CD4-positive, alpha-beta memory T cell (primary cell): Measurements from ENCODE around the gene WDR27. TPM values are rescaled to one million over a fixed set of nuclear protein-coding genes. Genes with fewer than 3 reads are reported as not detected.

Experiments used
- CTCF ChIA-PET: fragments of 350-600 bp; sonication (Branson Sonifier 250); formaldehyde crosslinking; loops from one replicate; lab custom pipeline; 2021; ENCODE audit warnings: inconsistent platforms; ENCODE audit not compliant: partially characterized antibody; lab: Charles Lee
- POLR2A ChIA-PET: fragments of 350-600 bp; sonication (Branson Sonifier 250); formaldehyde crosslinking; loops from one replicate; lab custom pipeline; 2021; ENCODE audit not compliant: partially characterized antibody; lab: Charles Lee
- DNase-seq, 5 donors: peaks; one replicate each; pipeline versions ENCODE4 v3.0.0 to v3.0.0-alpha.2; 2020 to 2022; ENCODE audit warnings: mixed read lengths in 1 of 5
- H3K27ac ChIP-seq: one replicate; pipeline ENCODE4 v1.7.0; 2013; ENCODE audit warnings: low read depth, low read length
- H3K27me3 ChIP-seq: 2 replicates; pipeline ENCODE4 v1.7.0; 2013; ENCODE audit warnings: mild to moderate bottlenecking, low read length, moderate library complexity; ENCODE audit not compliant: insufficient read depth
- H3K36me3 ChIP-seq: 2 replicates; pipeline ENCODE4 v1.7.0; 2013; ENCODE audit warnings: mild to moderate bottlenecking, low read length, moderate library complexity; ENCODE audit not compliant: insufficient read depth
- H3K4me1 ChIP-seq: 2 replicates; pipeline ENCODE4 v1.7.0; 2013; ENCODE audit warnings: mild to moderate bottlenecking, low read length, moderate library complexity; ENCODE audit not compliant: insufficient read depth
- H3K4me3 ChIP-seq, 2 donors: one replicate each; pipeline ENCODE4 v1.7.0; 2013; ENCODE audit warnings: low read length in 2 of 2, mild to moderate bottlenecking in 1 of 2
- H3K9me3 ChIP-seq, 2 donors: one replicate each; pipeline ENCODE4 v1.7.0; 2013; ENCODE audit warnings: low read length in 2 of 2, control low read depth in 1 of 2; ENCODE audit not compliant: control insufficient read depth in 1 of 2
- H3K27ac Mint-ChIP-seq, 7 donors: one replicate each; pipeline ENCODE4 v1.8.0; 2020 to 2021; ENCODE audit warnings: mixed read lengths in 7 of 7, mild to moderate bottlenecking in 6 of 7, inconsistent platforms in 3 of 7, moderate library complexity in 3 of 7
- H3K27me3 Mint-ChIP-seq, 2 donors: one replicate each; pipeline ENCODE4 v1.8.0; 2020 to 2021; ENCODE audit warnings: mixed read lengths in 2 of 2
- H3K36me3 Mint-ChIP-seq, 2 donors: one replicate each; pipeline ENCODE4 v1.8.0; 2020 to 2021; ENCODE audit warnings: mixed read lengths in 2 of 2, inconsistent platforms in 1 of 2, mild to moderate bottlenecking in 1 of 2
- H3K4me1 Mint-ChIP-seq, 4 donors: one replicate each; pipeline ENCODE4 v1.8.0; 2020 to 2021; ENCODE audit warnings: mixed read lengths in 4 of 4, mild to moderate bottlenecking in 1 of 4
- H3K4me3 Mint-ChIP-seq, 8 donors: one replicate each; pipeline ENCODE4 v1.8.0; 2020 to 2021; ENCODE audit warnings: mixed read lengths in 8 of 8, mild to moderate bottlenecking in 7 of 8, moderate library complexity in 6 of 8, inconsistent platforms in 3 of 8
- H3K9me3 Mint-ChIP-seq, 8 donors: one replicate each; pipeline ENCODE4 v1.8.0; 2020 to 2021; ENCODE audit warnings: mixed read lengths in 8 of 8, mild to moderate bottlenecking in 5 of 8, inconsistent platforms in 3 of 8, moderate library complexity in 1 of 8
- intact Hi-C: fragments of 100-400 bp; cut with micrococcal nuclease; formaldehyde crosslinking; loops from one replicate; pipeline ENCODE4 v1.15.1; 2023
- polyA plus RNA-seq, 2 donors: library from polyadenylated mRNA; unstranded; fragments of 300-500 nt; fragmentation: Illumina TruSeq; gene quantifications; one replicate each; pipeline ENCODE4 v1.2.3, GENCODE V29; 2021
- total RNA-seq, 2 experiments: library from RNA; stranded (reverse); gene quantifications; one replicate each; pipeline ENCODE4 v1.2.3, GENCODE V29; 2021

WDR27 gene
- total and polyA plus RNA-seq, 4 experiments from 2014 or later, result 5.9 to 82.8 (median 39.8) TPM

- Mint-ChIP-seq H3K36me3 (peaks cover 27 to 56% of the 10 kb centered on the region in 2 donors), H3K27ac (peak overlapping the region in 4 of 7 donors; percentile 3 to 60 (median 18)), H3K4me1 (peaks cover 15 to 32% (median 19%) of the 10 kb centered on the region in 4 donors), H3K4me3 (no peak overlapping the region), H3K27me3 (no peaks in the 10 kb centered on the region), H3K9me3 (no peaks in the 10 kb centered on the region)
- no peak for DNase-seq
- no peak overlapping the region for H3K4me3 ChIP-seq
- intact Hi-C loops, result no loop called here
- ChIA-PET POLR2A (interaction anchor here (4.3 kb wide), 1 partner anchor 13 kb away, joined by 55 read pairs; the partner anchor contains the start of gene PHF10), CTCF (interaction anchor here (0.6 to 1.6 kb wide), 3 partner anchors 13 to 822 kb away, joined by 3 to 4 read pairs (median 4); no protein-coding TSS in a partner anchor)
- peaks cover 12% of the 10 kb centered on the region for H3K4me1 ChIP-seq
- no peak overlapping the region for H3K27ac ChIP-seq
- peaks cover 33% of the 10 kb centered on the region for H3K36me3 ChIP-seq
- H3K27me3 ChIP-seq, result no peaks in the 10 kb centered on the region
- H3K9me3 ChIP-seq, result no peaks in the 10 kb centered on the region
Observed at GRCh38 chr6:169710009-169710408, 8.2 kb upstream of the WDR27 start.

DNA sequence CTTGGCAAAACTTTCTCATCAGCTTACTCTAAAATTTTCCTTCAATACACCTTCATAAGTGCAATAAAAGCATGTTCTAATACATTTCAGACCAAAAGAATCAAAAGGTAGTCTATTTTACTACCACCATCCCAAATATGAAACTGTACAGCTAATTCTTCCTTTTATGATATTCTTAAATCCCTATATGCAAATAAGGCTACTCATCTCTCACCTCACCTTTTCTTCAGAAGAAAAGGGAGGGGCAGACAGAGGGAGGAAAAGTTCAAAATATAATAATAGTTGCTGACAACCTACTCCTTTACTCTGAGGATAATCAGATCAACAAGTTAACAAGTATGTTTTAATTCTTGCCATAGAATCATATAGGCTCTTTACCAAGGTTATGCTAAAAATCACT, 7.5 kb upstream of the WDR27 start:
- H3K4me1 Mint-ChIP-seq, result peaks cover 19 to 37% (median 23%) of the 10 kb centered on the region in 4 donors
- ChIA-PET CTCF (interaction anchor here (0.7 to 3.0 kb wide), 3 partner anchors 8 to 11 kb away, joined by 3 to 9 read pairs (median 3); no protein-coding TSS in a partner anchor), POLR2A (interaction anchor here (0.7 to 4.3 kb wide), 4 partner anchors 8 to 843 kb away, joined by 3 to 55 read pairs (median 4); partner anchors contain the start of genes DYNLT2, ERMARD and PHF10)
- no peak for DNase-seq
- no peaks in the 10 kb centered on the region for H3K9me3 Mint-ChIP-seq
- Histone ChIP-seq H3K27ac (no peak overlapping the region), H3K27me3 (no peaks in the 10 kb centered on the region), H3K4me1 (peaks cover 20% of the 10 kb centered on the region), H3K36me3 (peaks cover 33% of the 10 kb centered on the region), H3K9me3 (no peaks in the 10 kb centered on the region), H3K4me3 (no peak overlapping the region)
- H3K27me3 Mint-ChIP-seq, result no peaks in the 10 kb centered on the region
- H3K27ac Mint-ChIP-seq, result peak overlapping the region in 1 of 7 donors; percentile 24
- no peak overlapping the region for H3K4me3 Mint-ChIP-seq
- intact Hi-C loops, result loop anchor here (10.0 kb wide), 1 partner anchor 596 kb away; the partner anchor contains the start of gene FAM120B
- peaks cover 20 to 53% of the 10 kb centered on the region in 2 donors for H3K36me3 Mint-ChIP-seq

GRCh38 chr6:169707772-169708171, 5.9 kb upstream of the WDR27 start:
- DNase-seq, result no peak
- Histone ChIP-seq H3K4me3 (no peak overlapping the region), H3K9me3 (no peaks in the 10 kb centered on the region), H3K27ac (no peak overlapping the region), H3K36me3 (peaks cover 30% of the 10 kb centered on the region), H3K27me3 (no peaks in the 10 kb centered on the region), H3K4me1 (peaks cover 35% of the 10 kb centered on the region)
- intact Hi-C loops, result loop anchor here (10.0 kb wide), 1 partner anchor 597 kb away; the partner anchor contains the start of gene FAM120B
- Mint-ChIP-seq H3K27ac (peak overlapping the region in 3 of 7 donors; percentile 12 to 96 (median 33)), H3K36me3 (peaks cover 14 to 54% of the 10 kb centered on the region in 2 donors), H3K27me3 (no peaks in the 10 kb centered on the region), H3K9me3 (no peaks in the 10 kb centered on the region), H3K4me1 (peaks cover 30 to 50% (median 36%) of the 10 kb centered on the region in 4 donors), H3K4me3 (no peak overlapping the region)
- CTCF ChIA-PET, result interaction anchor here (1.1 to 3.0 kb wide), 3 partner anchors 10 to 82 kb away, joined by 3 to 9 read pairs (median 4); no protein-coding TSS in a partner anchor
- POLR2A ChIA-PET, result interaction anchor here (4.3 kb wide), 1 partner anchor 15 kb away, joined by 55 read pairs; the partner anchor contains the start of gene PHF10

- ChIA-PET POLR2A (interaction anchor here (2.1 to 6.7 kb wide), 5 partner anchors 17 to 881 kb away, joined by 12 to 279 read pairs (median 34); partner anchors contain the start of genes DYNLT2, ERMARD, PDCD2 and PHF10), CTCF (interaction anchor here (3.1 kb wide), 1 partner anchor 20 kb away, joined by 15 read pairs; no protein-coding TSS in a partner anchor)
- no peaks in the 10 kb centered on the region for H3K9me3 Mint-ChIP-seq
- H3K27ac ChIP-seq, result peak overlapping the region; percentile 94
- peak overlapping the region; percentile 91 to 97 (median 96) for H3K27ac Mint-ChIP-seq
- intact Hi-C loops, result loop anchor here (1.0 to 10.0 kb wide), 6 partner anchors 20 to 881 kb away; partner anchors contain the start of genes DYNLT2, ERMARD, FAM120B and PDCD2
- peaks cover 50% of the 10 kb centered on the region for H3K4me1 ChIP-seq
- H3K36me3 ChIP-seq, result no peaks in the 10 kb centered on the region
- no peaks in the 10 kb centered on the region for H3K27me3 Mint-ChIP-seq
- H3K4me1 Mint-ChIP-seq, result peaks cover 32 to 85% (median 53%) of the 10 kb centered on the region in 4 donors
- peak overlapping the region; percentile 76 to 98 for H3K4me3 ChIP-seq
- H3K36me3 Mint-ChIP-seq, result peaks cover 0 to 31% of the 10 kb centered on the region in 2 donors
- H3K27me3 ChIP-seq, result no peaks in the 10 kb centered on the region
- H3K4me3 Mint-ChIP-seq, result peak overlapping the region; percentile 85 to 93 (median 90)
- DNase-seq, result no peak
- H3K9me3 ChIP-seq, result no peaks in the 10 kb centered on the region
Observed at GRCh38 chr6:169702840-169703246, 1.0 kb upstream of the WDR27 start.

GRCh38 chr6:169701311-169701953, 397 bp downstream of the WDR27 start:
- Mint-ChIP-seq H3K36me3 (peaks cover 0 to 31% of the 10 kb centered on the region in 2 donors), H3K9me3 (no peaks in the 10 kb centered on the region), H3K27me3 (no peaks in the 10 kb centered on the region), H3K4me3 (peak overlapping the region; percentile 90 to 97 (median 92)), H3K27ac (peak overlapping the region; percentile 92 to 96 (median 94)), H3K4me1 (peaks cover 29 to 72% (median 48%) of the 10 kb centered on the region in 4 donors)
- H3K4me1 ChIP-seq, result peaks cover 50% of the 10 kb centered on the region
- intact Hi-C loops, result loop anchor here (1.0 to 10.0 kb wide), 3 partner anchors 47 to 804 kb away; partner anchors contain the start of gene FAM120B
- peak overlapping the region; percentile 94 for H3K27ac ChIP-seq
- CTCF ChIA-PET, result interaction anchor here (0.6 to 3.1 kb wide), 4 partner anchors 9 to 50 kb away, joined by 3 to 15 read pairs (median 4); partner anchors contain the start of genes DYNLT2 and ERMARD
- no peaks in the 10 kb centered on the region for H3K9me3 ChIP-seq
- POLR2A ChIA-PET, result interaction anchor here (0.8 to 6.7 kb wide), 15 partner anchors 9 to 1871 kb away, joined by 3 to 279 read pairs (median 6); partner anchors contain the start of genes DYNLT2, ERMARD, PDCD2 and PHF10
- H3K27me3 ChIP-seq, result no peaks in the 10 kb centered on the region
- no peak for DNase-seq
- H3K4me3 ChIP-seq, result peak overlapping the region; percentile 76 to 98
- H3K36me3 ChIP-seq, result no peaks in the 10 kb centered on the region

- Mint-ChIP-seq H3K4me1 (peaks cover 24 to 62% (median 40%) of the 10 kb centered on the region in 4 donors), H3K9me3 (peaks cover 0 to 4% (median 1%) of the 10 kb centered on the region in 8 donors), H3K27me3 (no peaks in the 10 kb centered on the region), H3K27ac (peak overlapping the region in 6 of 7 donors; percentile 18 to 96 (median 94)), H3K4me3 (peak overlapping the region in 4 of 8 donors; percentile 13 to 97 (median 40)), H3K36me3 (peaks cover 6 to 25% of the 10 kb centered on the region in 2 donors)
- intact Hi-C loops, result loop anchor here (5.0 to 10.0 kb wide), 2 partner anchors 605 to 803 kb away; partner anchors contain the start of gene FAM120B
- Histone ChIP-seq H3K9me3 (no peaks in the 10 kb centered on the region), H3K27ac (no peak overlapping the region), H3K27me3 (no peaks in the 10 kb centered on the region), H3K4me3 (no peak overlapping the region), H3K36me3 (no peaks in the 10 kb centered on the region), H3K4me1 (peaks cover 40% of the 10 kb centered on the region)
- POLR2A ChIA-PET, result interaction anchor here (1.2 to 6.7 kb wide), 3 partner anchors 8 to 51 kb away, joined by 4 to 279 read pairs (median 11); partner anchors contain the start of genes DYNLT2, ERMARD and PHF10
- CTCF ChIA-PET, result interaction anchor here (1.1 kb wide), 1 partner anchor 22 kb away, joined by 3 read pairs; no protein-coding TSS in a partner anchor
- DNase-seq, result no peak
Observed at GRCh38 chr6:169700296-169700695, 1.5 kb downstream of the WDR27 start.
